ENCODE results near the gene ANGPTL2. TPM values are rescaled to one million over a fixed set of nuclear protein-coding genes. Genes with fewer than 3 reads are reported as not detected.

Gene ANGPTL2
- total RNA-seq, 1 donor from 2014 or later: 17.5 TPM

DNA sequence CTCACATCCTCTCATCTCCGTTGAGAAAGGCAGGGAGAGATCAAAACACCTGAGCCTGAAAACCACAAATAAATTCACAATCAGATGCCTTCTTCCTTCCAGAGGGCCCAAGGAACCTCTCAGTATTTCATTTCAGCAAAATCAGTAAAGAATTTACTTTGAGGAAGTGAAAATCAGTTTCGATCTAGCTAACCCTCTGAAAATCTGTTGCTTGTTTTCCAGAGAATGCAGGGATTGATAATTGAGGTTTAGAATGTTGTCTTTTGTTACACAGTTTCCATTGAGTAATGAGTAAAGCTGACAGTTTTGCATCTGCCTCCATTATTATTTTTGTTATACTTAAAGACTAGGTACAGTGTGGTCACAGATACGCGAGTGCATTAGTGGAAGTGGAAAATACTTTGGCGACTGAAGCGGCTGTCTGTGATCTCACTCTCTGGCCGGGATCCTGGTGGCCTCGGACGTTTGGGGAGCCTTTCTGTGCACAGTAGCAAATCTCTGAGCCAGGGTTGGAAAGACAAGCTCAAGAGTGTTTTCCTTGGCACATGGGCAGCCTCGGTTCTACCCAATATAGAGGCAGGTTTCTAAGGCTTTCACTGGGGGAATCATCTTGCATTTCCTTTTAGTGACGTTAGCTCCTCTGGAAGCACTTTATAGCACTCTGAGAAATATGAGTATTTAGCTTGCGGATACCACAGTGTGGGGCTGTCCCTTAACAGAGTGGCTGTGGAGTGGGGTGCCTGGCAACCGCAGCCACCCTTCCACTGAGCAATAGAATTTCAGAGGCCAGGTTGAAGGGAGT, 32.2 kb upstream of the ANGPTL2 start:
- Mint-ChIP-seq H3K27me3 (ENCODE audit: low read depth, unreplicated experiment) (peaks cover 17% of the 10 kb centered on the region), H3K9me3 (ENCODE audit: unreplicated experiment) (no peaks in the 10 kb centered on the region), H3K4me3 (ENCODE audit: unreplicated experiment) (no peak overlapping the region), H3K4me1 (ENCODE audit: low read depth, unreplicated experiment) (peaks cover 16% of the 10 kb centered on the region), H3K27ac (ENCODE audit: unreplicated experiment) (no peak overlapping the region), H3K36me3 (ENCODE audit: low read depth, unreplicated experiment) (no peaks in the 10 kb centered on the region)
- H3K27me3 ChIP-seq (ENCODE audit: insufficient read depth, low read length): no peaks in the 10 kb centered on the region
- peak overlapping the region; percentile 7 for H3K27ac ChIP-seq (ENCODE audit: low read depth, low read length)
- DNase-seq (ENCODE audit: low read depth): peak; percentile 96
- no peaks in the 10 kb centered on the region for H3K79me2 ChIP-seq (ENCODE audit: insufficient read depth, low read length)
- FAIRE-seq: no peak
- peak overlapping the region; percentile 44 for H3K9ac ChIP-seq (ENCODE audit: low read length)
- H3K4me1 ChIP-seq (ENCODE audit: insufficient read depth, low read length): peaks cover 25% of the 10 kb centered on the region
- H3K9me3 ChIP-seq (ENCODE audit: insufficient read depth, low read depth, low read length): no peaks in the 10 kb centered on the region
- peak overlapping the region; percentile 17 for H3K4me3 ChIP-seq (ENCODE audit: insufficient read depth, low read depth, low read length)
- H4K20me1 ChIP-seq (ENCODE audit: insufficient read depth, low read length): no peaks in the 10 kb centered on the region
- H3K4me2 ChIP-seq (ENCODE audit: low read length): peak overlapping the region; percentile 69
- TF ChIP-seq, protein P1, sequence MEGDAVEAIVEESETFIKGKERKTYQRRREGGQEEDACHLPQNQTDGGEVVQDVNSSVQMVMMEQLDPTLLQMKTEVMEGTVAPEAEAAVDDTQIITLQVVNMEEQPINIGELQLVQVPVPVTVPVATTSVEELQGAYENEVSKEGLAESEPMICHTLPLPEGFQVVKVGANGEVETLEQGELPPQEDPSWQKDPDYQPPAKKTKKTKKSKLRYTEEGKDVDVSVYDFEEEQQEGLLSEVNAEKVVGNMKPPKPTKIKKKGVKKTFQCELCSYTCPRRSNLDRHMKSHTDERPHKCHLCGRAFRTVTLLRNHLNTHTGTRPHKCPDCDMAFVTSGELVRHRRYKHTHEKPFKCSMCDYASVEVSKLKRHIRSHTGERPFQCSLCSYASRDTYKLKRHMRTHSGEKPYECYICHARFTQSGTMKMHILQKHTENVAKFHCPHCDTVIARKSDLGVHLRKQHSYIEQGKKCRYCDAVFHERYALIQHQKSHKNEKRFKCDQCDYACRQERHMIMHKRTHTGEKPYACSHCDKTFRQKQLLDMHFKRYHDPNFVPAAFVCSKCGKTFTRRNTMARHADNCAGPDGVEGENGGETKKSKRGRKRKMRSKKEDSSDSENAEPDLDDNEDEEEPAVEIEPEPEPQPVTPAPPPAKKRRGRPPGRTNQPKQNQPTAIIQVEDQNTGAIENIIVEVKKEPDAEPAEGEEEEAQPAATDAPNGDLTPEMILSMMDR (IDR thresholded peaks at IDR 0.05; ENCODE audit: insufficient read depth, low read depth, low read length): no peak
- no peak for TF ChIP-seq EZH2 (IDR thresholded peaks at IDR 0.05; ENCODE audit: insufficient read depth, low read length)
- H3K36me3 ChIP-seq (ENCODE audit: insufficient read depth, low read length): no peaks in the 10 kb centered on the region
- peak overlapping the region; percentile 38 for H2AFZ ChIP-seq (ENCODE audit: low read depth, low read length)

DNA sequence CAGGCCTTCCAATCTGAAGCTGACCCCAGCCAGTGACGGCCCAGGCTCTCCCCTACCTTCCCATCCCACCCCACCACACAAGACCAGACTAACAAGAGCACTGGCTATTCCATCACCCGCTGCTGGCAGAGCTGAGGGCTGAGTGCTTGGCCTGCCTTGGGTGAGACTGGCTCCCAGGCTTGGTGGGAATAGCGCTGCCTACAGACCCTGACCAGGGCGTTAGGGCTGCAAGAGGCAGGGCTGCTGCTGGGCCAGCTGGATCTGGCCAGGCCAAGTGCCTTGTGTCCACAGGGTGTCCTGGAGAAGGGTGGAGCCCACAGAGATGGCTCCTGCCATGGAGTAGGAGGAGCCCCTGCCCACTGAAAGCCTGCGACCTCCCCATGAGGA, 31.6 kb upstream of the ANGPTL2 start:
- peak overlapping the region; percentile 44 for H3K9ac ChIP-seq (ENCODE audit: low read length)

More for the DNA sequence above, 31.6 kb upstream of the ANGPTL2 start:
- H3K4me3 Mint-ChIP-seq (ENCODE audit: unreplicated experiment): no peak overlapping the region
- Histone ChIP-seq H2AFZ (ENCODE audit: low read depth, low read length) (peak overlapping the region; percentile 38), H3K4me2 (ENCODE audit: low read length) (peak overlapping the region; percentile 69), H3K27ac (ENCODE audit: low read depth, low read length) (peak overlapping the region; percentile 7), H3K4me1 (ENCODE audit: insufficient read depth, low read length) (peaks cover 19% of the 10 kb centered on the region), H3K36me3 (ENCODE audit: insufficient read depth, low read length) (no peaks in the 10 kb centered on the region), H3K79me2 (ENCODE audit: insufficient read depth, low read length) (no peaks in the 10 kb centered on the region), H3K9me3 (ENCODE audit: insufficient read depth, low read depth, low read length) (no peaks in the 10 kb centered on the region), H4K20me1 (ENCODE audit: insufficient read depth, low read length) (no peaks in the 10 kb centered on the region), H3K27me3 (ENCODE audit: insufficient read depth, low read length) (no peaks in the 10 kb centered on the region), H3K4me3 (ENCODE audit: insufficient read depth, low read depth, low read length) (no peak overlapping the region)
- H3K36me3 Mint-ChIP-seq (ENCODE audit: low read depth, unreplicated experiment): no peaks in the 10 kb centered on the region
- TF ChIP-seq, protein P1 (IDR thresholded peaks at IDR 0.05; ENCODE audit: insufficient read depth, low read depth, low read length): no peak
- TF ChIP-seq EZH2 (IDR thresholded peaks at IDR 0.05; ENCODE audit: insufficient read depth, low read length): no peak
- DNase-seq (ENCODE audit: low read depth) (no peak), FAIRE-seq (no peak)
- H3K27me3 Mint-ChIP-seq (ENCODE audit: low read depth, unreplicated experiment): peaks cover 17% of the 10 kb centered on the region
- peaks cover 10% of the 10 kb centered on the region for H3K4me1 Mint-ChIP-seq (ENCODE audit: low read depth, unreplicated experiment)
- no peak overlapping the region for H3K27ac Mint-ChIP-seq (ENCODE audit: unreplicated experiment)
- no peaks in the 10 kb centered on the region for H3K9me3 Mint-ChIP-seq (ENCODE audit: unreplicated experiment)

Data from astrocyte (in vitro differentiated cells and primary cell).